Parathyroid adenoma (tissue), 2 donors: ENCODE measurements around the gene SOBP.

Source experiments
- H2AFZ ChIP-seq: fragments of 300-600 bp; sonication (generic); one replicate; pipeline ENCODE4 v1.7.0; 2017; ENCODE audit warnings: antibody characterized with exemption, mild to moderate bottlenecking
- H3K27ac ChIP-seq: fragments of 300-600 bp; sonication (generic); one replicate; pipeline ENCODE4 v1.7.0; 2017
- H3K27me3 ChIP-seq: fragments of 300-600 bp; sonication (generic); one replicate; pipeline ENCODE4 v1.7.0; 2017; ENCODE audit warnings: low read length; ENCODE audit not compliant: control insufficient read depth, insufficient read depth
- H3K36me3 ChIP-seq: fragments of 300-600 bp; sonication (generic); one replicate; pipeline ENCODE4 v1.7.0; 2017; ENCODE audit warnings: low read length; ENCODE audit not compliant: control insufficient read depth, insufficient read depth
- H3K4me1 ChIP-seq: fragments of 300-600 bp; sonication (generic); one replicate; pipeline ENCODE4 v1.7.0; 2017; ENCODE audit warnings: control low read depth
- H3K4me2 ChIP-seq: fragments of 300-600 bp; sonication (generic); one replicate; pipeline ENCODE4 v1.7.0; 2017; ENCODE audit warnings: low read length
- H3K4me3 ChIP-seq: fragments of 300-600 bp; sonication (generic); one replicate; pipeline ENCODE4 v1.7.0; 2017; ENCODE audit warnings: low read depth, low read length
- H3K79me2 ChIP-seq: fragments of 300-600 bp; sonication (generic); one replicate; pipeline ENCODE4 v1.7.0; 2017; ENCODE audit warnings: control low read depth
- H3K9ac ChIP-seq: fragments of 300-600 bp; sonication (generic); one replicate; pipeline ENCODE4 v1.7.0; 2017; ENCODE audit warnings: mild to moderate bottlenecking
- H3K9me3 ChIP-seq: fragments of 300-600 bp; sonication (generic); one replicate; pipeline ENCODE4 v1.7.0; 2017; ENCODE audit warnings: low read length; ENCODE audit not compliant: control insufficient read depth
- TF ChIP-seq, protein P1 (sequence below): fragments of 300-600 bp; sonication (generic); IDR thresholded peaks from one replicate; pipeline ENCODE4 v1.7.0; 2017; ENCODE audit warnings: antibody characterized with exemption, mild to moderate bottlenecking
- donor health status: primary hyperparathyroidism.

The SOBP gene

DNA sequence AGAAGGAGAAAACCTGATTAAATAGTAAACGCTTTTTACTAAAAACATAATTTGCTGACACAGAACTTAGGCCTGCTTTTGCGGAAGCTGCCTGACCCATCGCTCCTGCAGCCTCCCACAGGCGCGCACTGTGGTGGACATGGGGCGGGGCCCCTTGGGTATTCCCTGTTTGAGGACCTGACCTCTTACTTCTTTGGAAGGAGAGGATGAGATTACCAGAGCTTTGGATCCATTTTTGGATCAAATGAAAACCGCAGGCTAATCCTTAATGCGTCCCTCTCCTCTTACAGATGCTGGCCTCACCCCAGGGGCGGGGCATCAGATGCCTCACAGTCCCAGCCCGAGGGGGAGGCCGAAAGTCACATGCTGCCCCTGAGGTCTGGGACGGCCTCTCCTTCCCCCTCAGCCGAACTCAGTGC is 183.2 kb downstream of the SOBP start:
- Histone ChIP-seq H3K4me2 (no peak overlapping the region), H3K79me2 (no peaks in the 10 kb centered on the region), H3K27ac (no peak overlapping the region), H3K27me3 (no peaks in the 10 kb centered on the region), H3K9ac (no peak overlapping the region), H3K9me3 (no peaks in the 10 kb centered on the region), H3K36me3 (no peaks in the 10 kb centered on the region), H2AFZ (no peak overlapping the region), H3K4me3 (no peak overlapping the region), H3K4me1 (peaks cover 11% of the 10 kb centered on the region)
- TF ChIP-seq, protein P1, sequence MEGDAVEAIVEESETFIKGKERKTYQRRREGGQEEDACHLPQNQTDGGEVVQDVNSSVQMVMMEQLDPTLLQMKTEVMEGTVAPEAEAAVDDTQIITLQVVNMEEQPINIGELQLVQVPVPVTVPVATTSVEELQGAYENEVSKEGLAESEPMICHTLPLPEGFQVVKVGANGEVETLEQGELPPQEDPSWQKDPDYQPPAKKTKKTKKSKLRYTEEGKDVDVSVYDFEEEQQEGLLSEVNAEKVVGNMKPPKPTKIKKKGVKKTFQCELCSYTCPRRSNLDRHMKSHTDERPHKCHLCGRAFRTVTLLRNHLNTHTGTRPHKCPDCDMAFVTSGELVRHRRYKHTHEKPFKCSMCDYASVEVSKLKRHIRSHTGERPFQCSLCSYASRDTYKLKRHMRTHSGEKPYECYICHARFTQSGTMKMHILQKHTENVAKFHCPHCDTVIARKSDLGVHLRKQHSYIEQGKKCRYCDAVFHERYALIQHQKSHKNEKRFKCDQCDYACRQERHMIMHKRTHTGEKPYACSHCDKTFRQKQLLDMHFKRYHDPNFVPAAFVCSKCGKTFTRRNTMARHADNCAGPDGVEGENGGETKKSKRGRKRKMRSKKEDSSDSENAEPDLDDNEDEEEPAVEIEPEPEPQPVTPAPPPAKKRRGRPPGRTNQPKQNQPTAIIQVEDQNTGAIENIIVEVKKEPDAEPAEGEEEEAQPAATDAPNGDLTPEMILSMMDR: no peak

DNA sequence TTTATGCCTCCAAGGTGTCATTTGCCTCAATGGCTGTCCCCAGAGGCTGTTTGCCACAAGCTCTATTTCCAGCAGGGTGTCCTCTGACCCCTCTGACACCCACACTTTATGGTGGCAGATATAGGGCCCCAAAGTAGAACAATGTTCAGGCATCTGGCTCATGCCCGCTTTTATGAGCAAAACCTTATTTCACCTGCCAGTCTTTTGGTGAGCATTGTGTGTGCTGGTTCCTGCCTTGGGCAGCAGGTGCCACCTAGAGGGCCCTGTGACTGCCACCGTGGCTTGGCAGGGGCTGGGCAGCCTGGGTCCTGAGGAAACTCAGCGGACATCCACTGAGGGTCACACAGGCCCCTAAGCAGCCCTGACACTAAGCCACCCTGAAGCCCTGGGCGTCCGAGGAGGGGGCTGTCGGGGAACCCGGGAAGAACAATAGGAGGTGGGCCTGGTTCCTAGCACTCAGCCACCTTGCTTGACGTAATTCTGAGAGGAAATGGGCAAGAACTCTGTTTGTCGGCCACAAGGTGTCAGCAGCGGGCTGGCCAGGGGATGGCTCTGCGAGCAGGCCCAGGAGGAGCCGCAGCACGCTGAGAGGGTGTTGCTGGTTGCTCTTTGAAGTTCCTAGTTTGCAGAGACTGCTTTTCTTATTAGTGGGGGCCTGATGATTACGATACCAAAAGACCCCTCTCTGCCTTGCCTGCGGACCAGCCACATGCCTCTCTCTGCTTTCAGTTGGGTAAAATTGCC is 185.2 kb downstream of the SOBP start:
- Histone ChIP-seq H3K9me3 (no peaks in the 10 kb centered on the region), H3K79me2 (no peaks in the 10 kb centered on the region), H3K27ac (peak overlapping the region; percentile 45), H3K4me2 (peak overlapping the region; percentile 67), H3K4me3 (peak overlapping the region; percentile 20), H3K27me3 (no peaks in the 10 kb centered on the region), H3K4me1 (peaks cover 19% of the 10 kb centered on the region), H2AFZ (peak overlapping the region; percentile 87), H3K36me3 (no peaks in the 10 kb centered on the region), H3K9ac (peak overlapping the region; percentile 32)
- TF ChIP-seq, protein P1: peak; percentile 96

DNA sequence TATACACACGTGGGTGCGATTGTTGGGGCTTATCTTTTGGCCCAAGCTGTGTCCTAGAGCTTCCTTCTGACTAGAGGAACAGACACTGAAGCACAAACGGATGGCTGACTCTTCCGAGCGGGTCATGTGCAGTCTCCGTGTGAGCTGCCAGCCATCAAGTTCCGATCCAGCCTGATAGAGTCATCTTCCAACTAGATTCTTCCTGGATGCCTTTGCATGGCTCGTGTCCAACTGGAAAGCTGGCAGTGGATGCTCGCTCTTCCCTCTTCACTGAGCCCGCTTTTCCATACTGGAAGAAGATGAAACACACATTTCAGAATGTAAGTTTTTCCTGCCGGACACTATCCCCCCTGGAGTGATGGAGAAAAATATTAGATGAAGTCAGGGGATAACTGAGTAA is 186.1 kb downstream of the SOBP start:
- Histone ChIP-seq H3K4me1 (peaks cover 17% of the 10 kb centered on the region), H3K9ac (no peak overlapping the region), H3K27ac (no peak overlapping the region), H3K4me3 (no peak overlapping the region), H2AFZ (peak overlapping the region; percentile 87), H3K9me3 (no peaks in the 10 kb centered on the region), H3K27me3 (no peaks in the 10 kb centered on the region), H3K4me2 (no peak overlapping the region), H3K36me3 (no peaks in the 10 kb centered on the region), H3K79me2 (no peaks in the 10 kb centered on the region)
- TF ChIP-seq, protein P1: no peak

GRCh38 chr6:107677399-107677798 is 187.5 kb downstream of the SOBP start:
- TF ChIP-seq, protein P1: no peak
- no peaks in the 10 kb centered on the region for H3K9me3 ChIP-seq
- peaks cover 16% of the 10 kb centered on the region for H3K4me1 ChIP-seq
- no peak overlapping the region for H3K27ac ChIP-seq
- H3K27me3 ChIP-seq: no peaks in the 10 kb centered on the region
- H3K4me3 ChIP-seq: no peak overlapping the region
- H3K4me2 ChIP-seq: no peak overlapping the region
- no peaks in the 10 kb centered on the region for H3K36me3 ChIP-seq
- no peaks in the 10 kb centered on the region for H3K79me2 ChIP-seq
- no peak overlapping the region for H2AFZ ChIP-seq
- H3K9ac ChIP-seq: no peak overlapping the region

DNA sequence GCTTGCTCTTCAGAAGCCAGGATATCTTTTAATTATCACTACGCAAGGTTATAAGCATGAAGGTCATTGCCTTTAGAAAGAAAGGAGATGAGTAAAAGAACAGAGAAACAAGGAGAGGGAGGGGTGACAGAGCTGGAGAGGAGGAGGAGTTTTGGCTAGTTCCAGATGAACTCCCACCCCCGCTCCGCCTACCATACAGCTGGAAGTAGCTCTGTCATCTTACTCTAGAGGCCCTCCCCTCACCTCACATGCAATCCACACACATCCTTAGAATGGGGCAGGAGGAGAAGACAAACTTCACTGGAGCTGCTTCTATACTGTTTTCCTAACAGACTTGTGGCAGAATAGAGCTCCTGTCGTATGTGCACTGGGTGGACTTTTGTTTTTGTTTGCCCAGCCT is 189.5 kb downstream of the SOBP start:
- Histone ChIP-seq H3K9me3 (peaks cover under 1% of the 10 kb centered on the region), H3K27ac (peak overlapping the region; percentile 69), H3K4me1 (peaks cover 16% of the 10 kb centered on the region), H2AFZ (peak overlapping the region; percentile 74), H3K4me3 (no peak overlapping the region), H3K36me3 (no peaks in the 10 kb centered on the region), H3K4me2 (peak overlapping the region; percentile 63), H3K79me2 (no peaks in the 10 kb centered on the region), H3K27me3 (no peaks in the 10 kb centered on the region), H3K9ac (no peak overlapping the region)
- TF ChIP-seq, protein P1: no peak
